DND-41 (cell line): Measurements from ENCODE around the gene ERO1A.

ENCODE experiments used
- ATAC-seq: fragments of 200-7000 bp; cut with Tn5 transposase; 3 replicates; pipeline ENCODE4 v1.9.1; 2021; ENCODE audit warnings: low read depth; ENCODE audit not compliant: insufficient read depth
- DNase-seq: peaks from one replicate; pipeline ENCODE4 v3.0.0-alpha.2; 2020
- H2AFZ ChIP-seq: 2 replicates; pipeline ENCODE4 v1.6.0; 2012; ENCODE audit warnings: low read depth, low read length
- H3K27ac ChIP-seq: 2 replicates; pipeline ENCODE4 v1.5.1; 2012; ENCODE audit warnings: low read length, inconsistent platforms
- H3K27me3 ChIP-seq: fragments of 200-600 bp; sonication (generic); 2 replicates; pipeline ENCODE4 v1.6.0; 2012; ENCODE audit warnings: low read length, mild to moderate bottlenecking, inconsistent platforms; ENCODE audit not compliant: insufficient read depth, poor library complexity
- H3K36me3 ChIP-seq: 2 replicates; pipeline ENCODE4 v1.5.1; 2012; ENCODE audit warnings: low read length, inconsistent platforms; ENCODE audit not compliant: insufficient read depth
- H3K4me1 ChIP-seq: 2 replicates; pipeline ENCODE4 v1.5.1; 2012; ENCODE audit warnings: mild to moderate bottlenecking, low read length; ENCODE audit not compliant: insufficient read depth
- H3K4me2 ChIP-seq: 2 replicates; pipeline ENCODE4 v1.6.0; 2012; ENCODE audit warnings: mild to moderate bottlenecking, moderate library complexity, low read length, inconsistent platforms; ENCODE audit not compliant: insufficient read depth
- H3K4me3 ChIP-seq, 2 experiments: fragments of 200-600 bp in 1 of 2; shearing (Covaris generic) in 1 of 2; 2 replicates each; pipeline ENCODE4 v1.5.1; 2012 to 2016; ENCODE audit warnings: inconsistent platforms in 2 of 2, low read length in 2 of 2, mild to moderate bottlenecking in 2 of 2, low read depth in 1 of 2, moderate library complexity in 1 of 2
- H3K79me2 ChIP-seq: 2 replicates; pipeline ENCODE4 v1.6.0; 2012; ENCODE audit warnings: low read length, inconsistent platforms; ENCODE audit not compliant: insufficient read depth
- H3K9ac ChIP-seq: 2 replicates; pipeline ENCODE4 v1.6.0; 2012; ENCODE audit warnings: low read depth, mild to moderate bottlenecking, inconsistent platforms, low read length, moderate library complexity
- H3K9me3 ChIP-seq: 2 replicates; pipeline ENCODE4 v1.5.1; 2012; ENCODE audit warnings: low read length, moderate library complexity, mild to moderate bottlenecking, inconsistent platforms; ENCODE audit not compliant: insufficient read depth, severe bottlenecking
- H4K20me1 ChIP-seq: 2 replicates; pipeline ENCODE4 v1.6.0; 2012; ENCODE audit warnings: low read length; ENCODE audit not compliant: insufficient read depth
- CTCF ChIP-seq: IDR thresholded peaks from 2 replicates; pipeline ENCODE4 v1.5.1; 2012; ENCODE audit warnings: borderline replicate concordance, low read length, moderate library complexity, mild to moderate bottlenecking; ENCODE audit not compliant: poor library complexity, severe bottlenecking; ENCODE audit errors: extremely low read depth
- EZH2 ChIP-seq: IDR thresholded peaks from 3 replicates; pipeline ENCODE4 v1.6.1; 2012; ENCODE audit warnings: borderline replicate concordance, low read depth, mild to moderate bottlenecking, moderate library complexity, low read length, inconsistent platforms; ENCODE audit not compliant: severe bottlenecking

The ERO1A gene

GRCh38 chr14:52660832-52661231 is 34.5 kb downstream of the ERO1A start:
- ATAC-seq, result no peak
- peaks cover 48% of the 10 kb centered on the region for H3K36me3 ChIP-seq

GRCh38 chr14:52660325-52660724 is 35.0 kb downstream of the ERO1A start:
- Histone ChIP-seq H3K36me3 (peaks cover 48% of the 10 kb centered on the region), H4K20me1 (no peaks in the 10 kb centered on the region), H3K4me2 (no peak overlapping the region), H3K79me2 (no peaks in the 10 kb centered on the region), H3K9me3 (no peaks in the 10 kb centered on the region), H3K4me3 (no peak overlapping the region), H3K27ac (no peak overlapping the region), H2AFZ (no peak overlapping the region), H3K27me3 (no peaks in the 10 kb centered on the region), H3K4me1 (no peaks in the 10 kb centered on the region), H3K9ac (no peak overlapping the region)
- no peak for ATAC-seq
- TF ChIP-seq CTCF, result no peak
- TF ChIP-seq EZH2, result no peak
- DNase-seq, result no peak

More at GRCh38 chr14:52660832-52661231, 34.5 kb downstream of the ERO1A start:
- no peaks in the 10 kb centered on the region for H3K4me1 ChIP-seq
- no peak for DNase-seq
- H3K79me2 ChIP-seq, result no peaks in the 10 kb centered on the region
- no peaks in the 10 kb centered on the region for H3K27me3 ChIP-seq
- no peak overlapping the region for H2AFZ ChIP-seq
- TF ChIP-seq CTCF (no peak), EZH2 (no peak)
- no peak overlapping the region for H3K4me2 ChIP-seq
- H3K9me3 ChIP-seq, result no peaks in the 10 kb centered on the region
- no peak overlapping the region for H3K4me3 ChIP-seq
- H3K9ac ChIP-seq, result no peak overlapping the region
- no peak overlapping the region for H3K27ac ChIP-seq
- no peaks in the 10 kb centered on the region for H4K20me1 ChIP-seq

- no peak for ATAC-seq
- no peak for DNase-seq
- no peaks in the 10 kb centered on the region for H3K27me3 ChIP-seq
- TF ChIP-seq CTCF (no peak), EZH2 (no peak)
- H3K27ac ChIP-seq, result no peak overlapping the region
- H3K4me1 ChIP-seq, result no peaks in the 10 kb centered on the region
- H3K79me2 ChIP-seq, result no peaks in the 10 kb centered on the region
- no peak overlapping the region for H3K4me2 ChIP-seq
- H4K20me1 ChIP-seq, result no peaks in the 10 kb centered on the region
- H2AFZ ChIP-seq, result no peak overlapping the region
- H3K9me3 ChIP-seq, result no peaks in the 10 kb centered on the region
- no peak overlapping the region for H3K4me3 ChIP-seq
- peaks cover 73% of the 10 kb centered on the region for H3K36me3 ChIP-seq
- no peak overlapping the region for H3K9ac ChIP-seq
These were observed 38.5 kb downstream of the ERO1A start for GRCh38 chr14:52656905-52657304.

GRCh38 chr14:52650774-52651173 is 44.6 kb downstream of the ERO1A start:
- ATAC-seq (no peak), DNase-seq (no peak)
- no peak for TF ChIP-seq CTCF
- TF ChIP-seq EZH2, result no peak
- H3K4me1 ChIP-seq, result no peaks in the 10 kb centered on the region
- H3K79me2 ChIP-seq, result no peaks in the 10 kb centered on the region
- no peak overlapping the region for H3K4me2 ChIP-seq
- no peak overlapping the region for H3K4me3 ChIP-seq
- no peak overlapping the region for H2AFZ ChIP-seq
- H3K9me3 ChIP-seq, result no peaks in the 10 kb centered on the region
- H4K20me1 ChIP-seq, result no peaks in the 10 kb centered on the region
- no peaks in the 10 kb centered on the region for H3K27me3 ChIP-seq
- H3K9ac ChIP-seq, result no peak overlapping the region
- H3K27ac ChIP-seq, result no peak overlapping the region
- H3K36me3 ChIP-seq, result peaks cover 87% of the 10 kb centered on the region
